Ovary (tissue), 3 donors: ENCODE results near the gene FRYL.

Experiments
- EP300 ChIP-seq: sonication (generic); formaldehyde crosslinking; IDR thresholded peaks from one replicate; pipeline ENCODE4 v1.6.1; 2017; ENCODE audit warnings: antibody characterized with exemption
- POLR2A ChIP-seq: fragments of 450-650 bp; IDR thresholded peaks from one replicate; pipeline ENCODE4 v1.6.1; 2017; ENCODE audit warnings: antibody characterized with exemption, mild to moderate bottlenecking, moderate library complexity
- TF ChIP-seq, protein P1 (sequence below), 3 donors: fragments of 450-650 bp in 2 of 3; fragments of 200-600 bp in 1 of 3; IDR thresholded peaks; one replicate each; pipeline versions ENCODE4 v1.5.1 to v1.8.0; 2016 to 2022; ENCODE audit warnings: antibody characterized with exemption in 3 of 3, mild to moderate bottlenecking in 1 of 3
- donor health status: DM: no; HTN: no; CAD: no.

GRCh38 chr4:48694824-48695223, 85.3 kb downstream of the FRYL start:
- TF ChIP-seq, protein P1, sequence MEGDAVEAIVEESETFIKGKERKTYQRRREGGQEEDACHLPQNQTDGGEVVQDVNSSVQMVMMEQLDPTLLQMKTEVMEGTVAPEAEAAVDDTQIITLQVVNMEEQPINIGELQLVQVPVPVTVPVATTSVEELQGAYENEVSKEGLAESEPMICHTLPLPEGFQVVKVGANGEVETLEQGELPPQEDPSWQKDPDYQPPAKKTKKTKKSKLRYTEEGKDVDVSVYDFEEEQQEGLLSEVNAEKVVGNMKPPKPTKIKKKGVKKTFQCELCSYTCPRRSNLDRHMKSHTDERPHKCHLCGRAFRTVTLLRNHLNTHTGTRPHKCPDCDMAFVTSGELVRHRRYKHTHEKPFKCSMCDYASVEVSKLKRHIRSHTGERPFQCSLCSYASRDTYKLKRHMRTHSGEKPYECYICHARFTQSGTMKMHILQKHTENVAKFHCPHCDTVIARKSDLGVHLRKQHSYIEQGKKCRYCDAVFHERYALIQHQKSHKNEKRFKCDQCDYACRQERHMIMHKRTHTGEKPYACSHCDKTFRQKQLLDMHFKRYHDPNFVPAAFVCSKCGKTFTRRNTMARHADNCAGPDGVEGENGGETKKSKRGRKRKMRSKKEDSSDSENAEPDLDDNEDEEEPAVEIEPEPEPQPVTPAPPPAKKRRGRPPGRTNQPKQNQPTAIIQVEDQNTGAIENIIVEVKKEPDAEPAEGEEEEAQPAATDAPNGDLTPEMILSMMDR (IDR thresholded peaks at IDR 0.05) = no peak
- no peak for TF ChIP-seq POLR2A
- TF ChIP-seq EP300 = no peak
